GM23248 (cell line): ENCODE data around the gene ADK.
"Not testable (repeated sequence)": the region's sequence is repeated elsewhere in the genome, so short reads cannot be mapped to it uniquely, and the experiment has no call there.

Experiments used
- EZH2 ChIP-seq: fragments of 200-600 bp; sonication (generic); IDR thresholded peaks from 2 replicates; pipeline ENCODE4 v1.6.1; 2018; ENCODE audit warnings: antibody characterized with exemption, mild to moderate bottlenecking; ENCODE audit not compliant: insufficient read depth, poor library complexity, severe bottlenecking
- EZH2phosphoT487 ChIP-seq: fragments of 200-600 bp; sonication (generic); IDR thresholded peaks from 2 replicates; pipeline ENCODE4 v1.6.1; 2018; ENCODE audit warnings: antibody characterized with exemption, moderate library complexity, mild to moderate bottlenecking, low read depth; ENCODE audit not compliant: insufficient read depth

DNA sequence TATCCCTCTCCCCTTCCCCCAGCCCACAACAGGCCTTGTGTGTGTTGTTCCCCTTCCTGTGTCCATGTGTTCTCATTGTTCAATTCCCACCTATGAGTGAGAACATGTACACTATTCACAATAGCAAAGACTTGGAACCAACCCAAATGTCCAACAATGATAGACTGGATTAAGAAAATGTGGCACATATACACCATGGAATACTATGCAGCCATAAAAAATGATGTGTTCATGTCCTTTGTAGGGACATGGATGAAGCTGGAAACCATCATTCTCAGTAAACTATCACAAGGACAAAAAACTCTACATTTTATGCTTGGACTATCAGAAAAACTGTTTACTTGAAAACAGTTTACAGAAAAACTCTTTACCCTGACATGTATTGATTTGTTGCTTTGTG, 347.6 kb downstream of the ADK start:
- TF ChIP-seq EZH2, EZH2phosphoT487: not testable (repeated sequence)
